MM.1S (cell line): Measurements from ENCODE around the gene TSEN34.

ENCODE experiments used
- EZH2 ChIP-seq: fragments of 300-600 bp; sonication (generic); optimal IDR thresholded peaks from 2 replicates; pipeline ENCODE3; 2017; ENCODE audit warnings: low read depth, mild to moderate bottlenecking, antibody characterized with exemption, low read length, mixed read lengths
- EZH2phosphoT487 ChIP-seq: fragments of 300-600 bp; sonication (generic); IDR thresholded peaks from 2 replicates; pipeline ENCODE4 v1.6.1; 2018; ENCODE audit warnings: antibody characterized with exemption, low read length
- TF ChIP-seq, protein P1 (sequence below): fragments of 300-600 bp; sonication (generic); IDR thresholded peaks from 2 replicates; pipeline ENCODE4 v1.5.1; 2016; ENCODE audit warnings: antibody characterized with exemption, low read length, mixed read lengths

GRCh38 chr19:54156490-54156889 lies 34.6 kb upstream of the TSEN34 start:
- TF ChIP-seq, protein P1, sequence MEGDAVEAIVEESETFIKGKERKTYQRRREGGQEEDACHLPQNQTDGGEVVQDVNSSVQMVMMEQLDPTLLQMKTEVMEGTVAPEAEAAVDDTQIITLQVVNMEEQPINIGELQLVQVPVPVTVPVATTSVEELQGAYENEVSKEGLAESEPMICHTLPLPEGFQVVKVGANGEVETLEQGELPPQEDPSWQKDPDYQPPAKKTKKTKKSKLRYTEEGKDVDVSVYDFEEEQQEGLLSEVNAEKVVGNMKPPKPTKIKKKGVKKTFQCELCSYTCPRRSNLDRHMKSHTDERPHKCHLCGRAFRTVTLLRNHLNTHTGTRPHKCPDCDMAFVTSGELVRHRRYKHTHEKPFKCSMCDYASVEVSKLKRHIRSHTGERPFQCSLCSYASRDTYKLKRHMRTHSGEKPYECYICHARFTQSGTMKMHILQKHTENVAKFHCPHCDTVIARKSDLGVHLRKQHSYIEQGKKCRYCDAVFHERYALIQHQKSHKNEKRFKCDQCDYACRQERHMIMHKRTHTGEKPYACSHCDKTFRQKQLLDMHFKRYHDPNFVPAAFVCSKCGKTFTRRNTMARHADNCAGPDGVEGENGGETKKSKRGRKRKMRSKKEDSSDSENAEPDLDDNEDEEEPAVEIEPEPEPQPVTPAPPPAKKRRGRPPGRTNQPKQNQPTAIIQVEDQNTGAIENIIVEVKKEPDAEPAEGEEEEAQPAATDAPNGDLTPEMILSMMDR: no peak
- TF ChIP-seq EZH2phosphoT487 (no peak), EZH2 (no peak)
